GM23338 (cell line): ENCODE measurements around the gene SIRPB2. TPM values are rescaled to one million over a fixed set of nuclear protein-coding genes. Genes with fewer than 3 reads are reported as not detected.

Experiments used
- ATAC-seq: fragments of 200-7000 bp; cut with Tn5 transposase; 3 replicates; pipeline ENCODE4 v1.9.1; 2020
- DNase-seq: peaks from one replicate; pipeline ENCODE4 v3.0.0-alpha.2; 2015; ENCODE audit warnings: low spot score
- H2AFZ ChIP-seq: fragments of 200-600 bp; sonication (generic); 2 replicates; pipeline ENCODE4 v1.8.0; 2016; ENCODE audit warnings: antibody characterized with exemption, mild to moderate bottlenecking, moderate library complexity
- H3F3A ChIP-seq: fragments of 200-600 bp; sonication (generic); replicated peaks from 2 replicates; pipeline ENCODE4 v1.8.0; 2017; ENCODE audit warnings: antibody characterized with exemption, mixed run types, low read depth
- H3K27ac ChIP-seq: fragments of 200-600 bp; sonication (generic); 2 replicates; pipeline ENCODE4 v1.6.1; 2016; ENCODE audit warnings: low read depth
- H3K27me3 ChIP-seq: fragments of 200-600 bp; sonication (generic); 2 replicates; pipeline ENCODE4 v1.8.0; 2016; ENCODE audit warnings: mild to moderate bottlenecking, mixed run types, moderate library complexity; ENCODE audit not compliant: insufficient read depth
- H3K36me3 ChIP-seq: fragments of 200-600 bp; sonication (generic); 2 replicates; pipeline ENCODE4 v1.8.0; 2016; ENCODE audit warnings: mild to moderate bottlenecking; ENCODE audit not compliant: insufficient read depth
- H3K4me1 ChIP-seq: fragments of 200-600 bp; sonication (generic); 2 replicates; pipeline ENCODE4 v1.8.0; 2016; ENCODE audit warnings: mild to moderate bottlenecking, moderate library complexity; ENCODE audit not compliant: insufficient read depth
- H3K4me2 ChIP-seq: fragments of 200-600 bp; sonication (generic); 2 replicates; pipeline ENCODE4 v1.7.1; 2017; ENCODE audit warnings: mixed run types
- H3K4me3 ChIP-seq: fragments of 200-600 bp; sonication (generic); 2 replicates; pipeline ENCODE4 v1.6.1; 2016; ENCODE audit warnings: mixed run types
- H3K79me2 ChIP-seq: fragments of 200-600 bp; sonication (generic); replicated peaks from 2 replicates; pipeline ENCODE4 v1.8.0; 2017; ENCODE audit warnings: mild to moderate bottlenecking; ENCODE audit not compliant: insufficient read depth
- H3K9me2 ChIP-seq: fragments of 200-600 bp; sonication (generic); 2 replicates; pipeline ENCODE4 v1.8.0; 2017; ENCODE audit not compliant: insufficient read depth
- H4K20me1 ChIP-seq: fragments of 200-600 bp; sonication (generic); replicated peaks from 2 replicates; pipeline ENCODE4 v1.8.0; 2017; ENCODE audit warnings: mild to moderate bottlenecking; ENCODE audit not compliant: insufficient read depth
- H3K27ac Mint-ChIP-seq: 2 replicates; pipeline ENCODE4 v1.8.0; 2020; ENCODE audit warnings: inconsistent platforms, mild to moderate bottlenecking, moderate library complexity, mixed read lengths
- H3K27me3 Mint-ChIP-seq: 3 replicates; pipeline ENCODE4 v1.8.0; 2022; ENCODE audit warnings: low read depth, mild to moderate bottlenecking, moderate library complexity, mixed read lengths, inconsistent platforms; ENCODE audit not compliant: insufficient read depth, poor library complexity
- H3K36me3 Mint-ChIP-seq: 3 replicates; pipeline ENCODE4 v1.8.0; 2021; ENCODE audit warnings: low read depth, mild to moderate bottlenecking, inconsistent platforms, moderate library complexity, mixed read lengths
- H3K4me1 Mint-ChIP-seq: 3 replicates; pipeline ENCODE4 v1.8.0; 2020; ENCODE audit warnings: mild to moderate bottlenecking, inconsistent platforms, mixed read lengths
- H3K4me3 Mint-ChIP-seq: 3 replicates; pipeline ENCODE4 v1.8.0; 2021; ENCODE audit warnings: moderate library complexity, mild to moderate bottlenecking, inconsistent platforms, mixed read lengths
- H3K9me3 Mint-ChIP-seq: 3 replicates; pipeline ENCODE4 v1.8.0; 2020; ENCODE audit warnings: moderate library complexity, mild to moderate bottlenecking, inconsistent platforms, mixed read lengths
- CREB1 ChIP-seq: fragments of 250-450 bp; sonication (Bioruptor Pico); IDR thresholded peaks from 2 replicates; pipeline ENCODE4 v1.5.0; 2020; ENCODE audit warnings: low read depth, mild to moderate bottlenecking, moderate library complexity
- EZH2 ChIP-seq: fragments of 200-600 bp; sonication (generic); IDR thresholded peaks from one replicate; pipeline ENCODE4 v1.8.0; 2017; ENCODE audit warnings: antibody characterized with exemption, mild to moderate bottlenecking, low read depth; ENCODE audit not compliant: unreplicated experiment
- EZH2phosphoT487 ChIP-seq: fragments of 200-600 bp; sonication (generic); IDR thresholded peaks from one replicate; pipeline ENCODE4 v1.8.1; 2018; ENCODE audit warnings: antibody characterized with exemption; ENCODE audit not compliant: unreplicated experiment
- NANOG ChIP-seq: IDR thresholded peaks from 2 replicates; pipeline ENCODE4 v1.6.1; 2016; ENCODE audit warnings: antibody characterized with exemption, borderline replicate concordance
- ZNF331 ChIP-seq: fragments of 250-450 bp; sonication (Bioruptor Pico); IDR thresholded peaks from 2 replicates; pipeline ENCODE4 v1.5.0; 2020; ENCODE audit warnings: low read depth, mild to moderate bottlenecking, moderate library complexity
- polyA plus RNA-seq: library from polyadenylated mRNA; unstranded; fragments of >200 nt; fragmentation: Nextera tagmentation; extraction: Ambion mirVana; gene quantifications from 2 replicates; pipeline ENCODE4 v1.2.1, GENCODE V29; 2016
- total RNA-seq: library from RNA; depleted of rRNA; stranded (reverse); fragments of >200 nt; shearing (Covaris generic); gene quantifications from 2 replicates; pipeline ENCODE4 v1.2.3, GENCODE V29; 2014
- TF ChIP-seq, protein P1 (sequence below): IDR thresholded peaks from one replicate; pipeline ENCODE4 v1.6.1; 2018; ENCODE audit warnings: antibody characterized with exemption; ENCODE audit not compliant: unreplicated experiment
- TF ChIP-seq, protein P2 (sequence below), 2 experiments: fragments of 200-600 bp in 1 of 2; sonication (generic) in 1 of 2; conservative IDR thresholded peaks; 2 replicates each; pipeline versions ENCODE4 v1.5.1 to v1.6.1; 2016 to 2017; ENCODE audit warnings: antibody characterized with exemption in 2 of 2, low read depth in 2 of 2, mild to moderate bottlenecking in 2 of 2, moderate library complexity in 1 of 2
- TF ChIP-seq, protein P3 (sequence below): IDR thresholded peaks from 2 replicates; pipeline ENCODE4 v1.6.1; 2016; ENCODE audit warnings: antibody characterized with exemption

Gene SIRPB2
- total and polyA plus RNA-seq, 2 experiments from 2014 or later = 0.29 TPM; not detected in 1

DNA sequence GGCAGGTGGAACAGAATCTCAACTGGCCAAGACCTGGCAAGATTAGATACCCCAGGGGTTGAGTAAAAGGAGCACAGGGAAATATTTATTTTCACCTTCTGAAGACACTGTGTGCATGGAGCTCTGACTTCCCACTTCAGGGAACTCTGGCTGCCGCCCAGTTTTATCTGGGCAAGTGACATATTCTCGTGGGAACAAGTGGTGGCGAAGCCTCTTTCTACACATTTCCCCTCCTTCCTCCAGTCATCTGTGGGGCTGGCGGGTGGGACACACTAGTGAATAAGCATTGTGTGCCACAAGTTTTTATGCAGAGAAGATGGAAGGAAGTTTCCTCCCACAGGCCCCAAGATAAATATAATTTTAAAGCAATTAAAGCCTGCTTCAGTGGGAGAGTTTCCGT is 48.1 kb downstream of the SIRPB2 start (continued):
- TF ChIP-seq, protein P1, sequence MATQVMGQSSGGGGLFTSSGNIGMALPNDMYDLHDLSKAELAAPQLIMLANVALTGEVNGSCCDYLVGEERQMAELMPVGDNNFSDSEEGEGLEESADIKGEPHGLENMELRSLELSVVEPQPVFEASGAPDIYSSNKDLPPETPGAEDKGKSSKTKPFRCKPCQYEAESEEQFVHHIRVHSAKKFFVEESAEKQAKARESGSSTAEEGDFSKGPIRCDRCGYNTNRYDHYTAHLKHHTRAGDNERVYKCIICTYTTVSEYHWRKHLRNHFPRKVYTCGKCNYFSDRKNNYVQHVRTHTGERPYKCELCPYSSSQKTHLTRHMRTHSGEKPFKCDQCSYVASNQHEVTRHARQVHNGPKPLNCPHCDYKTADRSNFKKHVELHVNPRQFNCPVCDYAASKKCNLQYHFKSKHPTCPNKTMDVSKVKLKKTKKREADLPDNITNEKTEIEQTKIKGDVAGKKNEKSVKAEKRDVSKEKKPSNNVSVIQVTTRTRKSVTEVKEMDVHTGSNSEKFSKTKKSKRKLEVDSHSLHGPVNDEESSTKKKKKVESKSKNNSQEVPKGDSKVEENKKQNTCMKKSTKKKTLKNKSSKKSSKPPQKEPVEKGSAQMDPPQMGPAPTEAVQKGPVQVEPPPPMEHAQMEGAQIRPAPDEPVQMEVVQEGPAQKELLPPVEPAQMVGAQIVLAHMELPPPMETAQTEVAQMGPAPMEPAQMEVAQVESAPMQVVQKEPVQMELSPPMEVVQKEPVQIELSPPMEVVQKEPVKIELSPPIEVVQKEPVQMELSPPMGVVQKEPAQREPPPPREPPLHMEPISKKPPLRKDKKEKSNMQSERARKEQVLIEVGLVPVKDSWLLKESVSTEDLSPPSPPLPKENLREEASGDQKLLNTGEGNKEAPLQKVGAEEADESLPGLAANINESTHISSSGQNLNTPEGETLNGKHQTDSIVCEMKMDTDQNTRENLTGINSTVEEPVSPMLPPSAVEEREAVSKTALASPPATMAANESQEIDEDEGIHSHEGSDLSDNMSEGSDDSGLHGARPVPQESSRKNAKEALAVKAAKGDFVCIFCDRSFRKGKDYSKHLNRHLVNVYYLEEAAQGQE = no peak
- TF ChIP-seq EZH2 (no peak), EZH2phosphoT487 (no peak), CREB1 (CRISPR knock-in tag) (no peak)
- TF ChIP-seq, protein P2, sequence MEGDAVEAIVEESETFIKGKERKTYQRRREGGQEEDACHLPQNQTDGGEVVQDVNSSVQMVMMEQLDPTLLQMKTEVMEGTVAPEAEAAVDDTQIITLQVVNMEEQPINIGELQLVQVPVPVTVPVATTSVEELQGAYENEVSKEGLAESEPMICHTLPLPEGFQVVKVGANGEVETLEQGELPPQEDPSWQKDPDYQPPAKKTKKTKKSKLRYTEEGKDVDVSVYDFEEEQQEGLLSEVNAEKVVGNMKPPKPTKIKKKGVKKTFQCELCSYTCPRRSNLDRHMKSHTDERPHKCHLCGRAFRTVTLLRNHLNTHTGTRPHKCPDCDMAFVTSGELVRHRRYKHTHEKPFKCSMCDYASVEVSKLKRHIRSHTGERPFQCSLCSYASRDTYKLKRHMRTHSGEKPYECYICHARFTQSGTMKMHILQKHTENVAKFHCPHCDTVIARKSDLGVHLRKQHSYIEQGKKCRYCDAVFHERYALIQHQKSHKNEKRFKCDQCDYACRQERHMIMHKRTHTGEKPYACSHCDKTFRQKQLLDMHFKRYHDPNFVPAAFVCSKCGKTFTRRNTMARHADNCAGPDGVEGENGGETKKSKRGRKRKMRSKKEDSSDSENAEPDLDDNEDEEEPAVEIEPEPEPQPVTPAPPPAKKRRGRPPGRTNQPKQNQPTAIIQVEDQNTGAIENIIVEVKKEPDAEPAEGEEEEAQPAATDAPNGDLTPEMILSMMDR (conservative IDR thresholded peaks at IDR 0.05; ENCODE audit: low read depth in 2 of 2) = no peak

DNA sequence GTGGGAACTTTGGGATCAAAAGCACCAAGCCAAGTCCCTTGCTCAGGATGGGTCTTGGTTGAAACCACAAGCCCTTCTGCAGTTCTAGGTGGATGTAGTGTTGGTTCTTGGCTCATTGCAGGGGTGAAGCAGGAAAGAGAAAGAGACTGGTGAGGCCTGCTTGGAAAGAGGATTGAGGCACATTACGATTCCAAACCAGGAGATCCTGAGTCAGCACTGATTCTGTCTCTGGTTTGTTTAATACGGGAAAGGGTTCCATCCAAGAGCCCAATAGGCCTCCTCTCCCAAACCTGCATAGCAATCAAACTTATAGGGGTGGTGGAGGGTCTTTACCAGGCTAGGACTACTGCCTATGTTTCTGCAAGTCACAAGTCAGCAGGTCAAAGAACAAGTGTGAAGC is 48.9 kb downstream of the SIRPB2 start:
- Histone ChIP-seq H3K79me2 (no peaks in the 10 kb centered on the region), H3K9me2 (no peaks in the 10 kb centered on the region), H3K4me3 (no peak overlapping the region), H4K20me1 (no peaks in the 10 kb centered on the region; the same call in 1 of the 2 replicates), H3K27ac (no peak overlapping the region), H3K4me1 (no peaks in the 10 kb centered on the region), H3K27me3 (no peaks in the 10 kb centered on the region), H3K4me2 (no peak overlapping the region), H2AFZ (no peak overlapping the region), H3K36me3 (peaks cover 32% of the 10 kb centered on the region), H3F3A (no peaks in the 10 kb centered on the region)
- Mint-ChIP-seq H3K27me3 (peaks cover 5% of the 10 kb centered on the region), H3K4me1 (peaks cover 9% of the 10 kb centered on the region; the same call in 2 of the 3 replicates), H3K4me3 (no peak overlapping the region), H3K36me3 (peaks cover 57% of the 10 kb centered on the region), H3K27ac (no peak overlapping the region), H3K9me3 (no peaks in the 10 kb centered on the region)
- no peak for DNase-seq
- ATAC-seq = no peak
- TF ChIP-seq NANOG = no peak
- TF ChIP-seq, protein P3, sequence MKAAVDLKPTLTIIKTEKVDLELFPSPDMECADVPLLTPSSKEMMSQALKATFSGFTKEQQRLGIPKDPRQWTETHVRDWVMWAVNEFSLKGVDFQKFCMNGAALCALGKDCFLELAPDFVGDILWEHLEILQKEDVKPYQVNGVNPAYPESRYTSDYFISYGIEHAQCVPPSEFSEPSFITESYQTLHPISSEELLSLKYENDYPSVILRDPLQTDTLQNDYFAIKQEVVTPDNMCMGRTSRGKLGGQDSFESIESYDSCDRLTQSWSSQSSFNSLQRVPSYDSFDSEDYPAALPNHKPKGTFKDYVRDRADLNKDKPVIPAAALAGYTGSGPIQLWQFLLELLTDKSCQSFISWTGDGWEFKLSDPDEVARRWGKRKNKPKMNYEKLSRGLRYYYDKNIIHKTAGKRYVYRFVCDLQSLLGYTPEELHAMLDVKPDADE = no peak
- TF ChIP-seq EZH2 = no peak
- no peak for TF ChIP-seq CREB1 (CRISPR knock-in tag)
- no peak for TF ChIP-seq ZNF331
- no peak for TF ChIP-seq EZH2phosphoT487
- TF ChIP-seq, protein P1 = no peak
- TF ChIP-seq, protein P2 (conservative IDR thresholded peaks at IDR 0.05; ENCODE audit: low read depth in 2 of 2) = no peak
